ENCODE data around the gene KDELR3. TPM values are rescaled to one million over a fixed set of nuclear protein-coding genes. Genes with fewer than 3 reads are reported as not detected.

Gene KDELR3
- total and polyA plus RNA-seq, 2 of the 8 experiments (the other 6 are each of a cell fraction or from before 2014, with no cell fraction given): 7.9 to 13.0 TPM

- TF ChIP-seq TAF7 (optimal IDR thresholded peaks at IDR 0.05; ENCODE audit: borderline replicate concordance, low read depth, low read length): peak; percentile 49
- no peak for TF ChIP-seq BCL11A (IDR thresholded peaks at IDR 0.05; ENCODE audit: low read depth in 2 of 2, low read length in 2 of 2)
- TF ChIP-seq YY1 (IDR thresholded peaks at IDR 0.05; ENCODE audit: low read depth, low read length): peak; percentile 73
- TF ChIP-seq BRCA1 (IDR thresholded peaks at IDR 0.05; ENCODE audit: low read depth, low read length): no peak
- 0 out of 2 replicates have a peak, but pooled peaks have one; percentile 44 for TF ChIP-seq CHD2 (IDR thresholded peaks at IDR 0.05; ENCODE audit: low read length)
- TF ChIP-seq RNF2 (IDR thresholded peaks at IDR 0.05; ENCODE audit: borderline replicate concordance, low read depth, low read length, missing control alignments, poor library complexity, severe bottlenecking): no peak
- TF ChIP-seq POLR2A (IDR thresholded peaks at IDR 0.05; ENCODE audit: control extremely low read depth in 1 of 2, low read depth in 2 of 2, low read length in 2 of 2): no peak
- no peak; a peak in 1 of 4 replicates for TF ChIP-seq SIN3A (conservative IDR thresholded peaks at IDR 0.05 in 1 of 2, IDR thresholded peaks at IDR 0.05 in 1 of 2; ENCODE audit: low read depth in 1 of 2, low read length in 2 of 2)
- TF ChIP-seq CTCF (IDR thresholded peaks at IDR 0.05; ENCODE audit: control extremely low read depth in 1 of 3, insufficient read depth in 1 of 3, low read depth in 1 of 3, low read length in 3 of 3): no peak
- TF ChIP-seq TCF12 (IDR thresholded peaks at IDR 0.05; ENCODE audit: low read depth, low read length): 0 out of 2 replicates have a peak, but pooled peaks have one; percentile 9
- TF ChIP-seq HDAC6 (IDR thresholded peaks at IDR 0.05; ENCODE audit: low read depth, low read length): no peak
- 0 out of 2 replicates have a peak, but pooled peaks have one; percentile 29 for TF ChIP-seq RFX5 (IDR thresholded peaks at IDR 0.05; ENCODE audit: borderline replicate concordance, low read depth, low read length)
- TF ChIP-seq CREB1 (IDR thresholded peaks at IDR 0.05): 0 out of 2 replicates have a peak, but pooled peaks have one; percentile 9
- no peak for TF ChIP-seq KDM1A (IDR thresholded peaks at IDR 0.05; ENCODE audit: borderline replicate concordance, low read length)
- TF ChIP-seq EZH2 (IDR thresholded peaks at IDR 0.05; ENCODE audit: low read depth, low read length, severe bottlenecking): no peak
- peak; percentile 67; the same call in 1 of the 2 replicates for TF ChIP-seq GABPA (IDR thresholded peaks at IDR 0.05; ENCODE audit: borderline replicate concordance, insufficient read depth, low read length)
- TF ChIP-seq SIX5 (IDR thresholded peaks at IDR 0.05; ENCODE audit: low read depth, low read length): no peak
- no peak for TF ChIP-seq ASH2L (IDR thresholded peaks at IDR 0.05; ENCODE audit: low read length)
- no peak for TF ChIP-seq RXRA (IDR thresholded peaks at IDR 0.05; ENCODE audit: insufficient read depth, low read depth, low read length)
- no peak for TF ChIP-seq NANOG (IDR thresholded peaks at IDR 0.05; ENCODE audit: insufficient read depth, low read depth, low read length, poor library complexity, severe bottlenecking)
- no peak for TF ChIP-seq TEAD4 (IDR thresholded peaks at IDR 0.05; ENCODE audit: low read depth, low read length)
- no peak for TF ChIP-seq TBP (IDR thresholded peaks at IDR 0.05; ENCODE audit: low read depth, low read length)
Observed at GRCh38 chr22:38455530-38456271, 12.2 kb upstream of the KDELR3 start (continued).
